Measurements from ENCODE around the gene JAG1. TPM values are rescaled to one million over a fixed set of nuclear protein-coding genes. Genes with fewer than 3 reads are reported as not detected.
"Not testable (repeated sequence)": the region's sequence is repeated elsewhere in the genome, so short reads cannot be mapped to it uniquely, and the experiment has no call there.

Gene JAG1
- total and polyA plus RNA-seq, 3 donors from 2014 or later = 17.4 to 30.6 (median 24.7) TPM

DNA sequence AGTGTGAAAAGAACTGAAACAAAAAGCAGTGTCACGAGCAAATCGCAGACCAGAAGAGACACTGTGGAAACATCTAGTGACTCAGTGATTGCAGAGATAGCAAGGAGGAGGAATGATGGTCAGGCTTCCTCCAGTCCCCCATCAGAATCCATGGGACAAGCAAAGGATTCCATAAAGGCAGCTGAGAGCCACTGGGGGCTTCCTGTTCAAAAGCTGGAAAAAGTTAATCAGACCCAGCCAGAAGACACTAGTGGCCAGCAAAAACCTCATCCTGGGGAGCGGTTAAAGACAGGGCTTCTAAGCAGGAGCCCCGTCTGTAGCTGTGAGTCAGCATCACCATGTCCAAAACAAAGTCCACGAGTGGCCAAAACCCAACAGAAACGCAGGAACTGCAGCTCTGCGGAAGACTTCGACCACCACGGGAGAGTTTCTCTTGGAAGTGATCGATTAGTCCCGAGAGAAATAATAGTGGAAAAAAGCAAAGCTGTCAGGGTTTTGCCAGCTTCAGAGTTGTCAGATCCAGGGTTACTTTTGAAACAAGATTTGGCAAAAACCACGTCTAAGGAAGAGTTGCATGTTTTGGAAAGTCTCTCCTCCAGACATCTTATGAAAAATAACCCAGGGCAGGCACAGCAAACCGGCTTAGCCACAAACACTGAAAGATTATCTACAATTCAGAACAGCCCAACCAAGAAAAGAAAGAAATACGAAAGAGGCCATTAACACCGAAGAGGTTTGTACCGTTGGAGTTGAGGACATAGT lies 51.0 kb downstream of the JAG1 start:
- H3K4me1 ChIP-seq = peaks cover 8% of the 10 kb centered on the region
- H3K9me3 ChIP-seq = no peaks in the 10 kb centered on the region
- no peaks in the 10 kb centered on the region for H3K36me3 ChIP-seq (ENCODE audit: low read depth, missing control alignments)
- peak overlapping the region; percentile 22 to 34 for H3K27ac ChIP-seq
- TF ChIP-seq, protein P1, sequence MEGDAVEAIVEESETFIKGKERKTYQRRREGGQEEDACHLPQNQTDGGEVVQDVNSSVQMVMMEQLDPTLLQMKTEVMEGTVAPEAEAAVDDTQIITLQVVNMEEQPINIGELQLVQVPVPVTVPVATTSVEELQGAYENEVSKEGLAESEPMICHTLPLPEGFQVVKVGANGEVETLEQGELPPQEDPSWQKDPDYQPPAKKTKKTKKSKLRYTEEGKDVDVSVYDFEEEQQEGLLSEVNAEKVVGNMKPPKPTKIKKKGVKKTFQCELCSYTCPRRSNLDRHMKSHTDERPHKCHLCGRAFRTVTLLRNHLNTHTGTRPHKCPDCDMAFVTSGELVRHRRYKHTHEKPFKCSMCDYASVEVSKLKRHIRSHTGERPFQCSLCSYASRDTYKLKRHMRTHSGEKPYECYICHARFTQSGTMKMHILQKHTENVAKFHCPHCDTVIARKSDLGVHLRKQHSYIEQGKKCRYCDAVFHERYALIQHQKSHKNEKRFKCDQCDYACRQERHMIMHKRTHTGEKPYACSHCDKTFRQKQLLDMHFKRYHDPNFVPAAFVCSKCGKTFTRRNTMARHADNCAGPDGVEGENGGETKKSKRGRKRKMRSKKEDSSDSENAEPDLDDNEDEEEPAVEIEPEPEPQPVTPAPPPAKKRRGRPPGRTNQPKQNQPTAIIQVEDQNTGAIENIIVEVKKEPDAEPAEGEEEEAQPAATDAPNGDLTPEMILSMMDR (IDR thresholded peaks at IDR 0.05) = no peak
- no peak for TF ChIP-seq POLR2A (IDR thresholded peaks at IDR 0.05)
- intact Hi-C loops (cut with DNase I; ENCODE audit: low total_unique reads) = no loop called here
- WGBS, 2 donors = 53 to 58% methylated on average over 16 of the region's 16 CpGs
- H3K27me3 ChIP-seq = no peaks in the 10 kb centered on the region
- peak; percentile 58 for DNase-seq
- no peak overlapping the region for H3K4me3 ChIP-seq

DNA sequence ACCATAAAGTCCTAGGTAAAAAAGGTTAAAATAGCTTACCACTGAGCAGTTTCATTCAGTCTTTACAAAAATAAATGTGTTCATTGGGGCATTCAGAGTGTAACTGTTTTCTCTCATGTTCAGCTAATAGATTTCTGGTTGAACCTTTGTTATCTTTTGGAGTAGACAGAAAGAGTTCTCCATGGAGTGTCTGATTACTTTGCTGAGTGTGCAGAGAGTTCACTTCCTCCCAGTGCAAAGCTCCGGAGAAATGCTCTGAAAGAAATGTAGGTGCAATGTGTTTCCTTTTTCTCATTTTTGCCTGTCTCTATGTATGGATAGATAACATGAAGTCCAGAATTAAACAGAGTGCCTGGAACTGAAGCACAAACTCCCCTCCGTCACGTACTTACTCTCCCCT lies 52.6 kb downstream of the JAG1 start:
- WGBS, 2 donors = 45 to 55% methylated on average over 3 of the region's 3 CpGs

DNA sequence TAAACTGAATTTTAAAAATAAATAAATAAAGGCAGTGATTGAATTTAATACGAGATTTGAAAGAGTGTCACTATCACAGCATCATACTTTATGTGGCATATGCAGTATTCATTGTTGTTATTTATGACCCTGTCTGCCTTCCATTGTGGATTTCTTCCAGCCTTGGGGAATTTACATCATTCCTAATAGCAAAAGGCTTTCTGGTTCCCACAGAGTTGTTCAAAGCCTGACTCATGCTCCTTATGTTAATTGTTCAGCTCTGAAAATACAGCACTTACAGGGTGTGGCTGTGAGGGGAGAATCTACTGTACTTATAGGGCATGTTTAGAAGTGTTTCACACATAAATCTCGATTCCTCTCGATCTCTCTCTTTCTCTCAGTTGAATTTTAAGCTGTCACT lies 54.4 kb downstream of the JAG1 start:
- Histone ChIP-seq H3K9me3 (no peaks in the 10 kb centered on the region), H3K36me3 (ENCODE audit: low read depth, missing control alignments) (no peaks in the 10 kb centered on the region), H3K27me3 (no peaks in the 10 kb centered on the region), H3K4me1 (peaks cover 5% of the 10 kb centered on the region), H3K4me3 (no peak overlapping the region), H3K27ac (no peak overlapping the region)
- no peak for TF ChIP-seq POLR2A (IDR thresholded peaks at IDR 0.05)
- TF ChIP-seq, protein P1 (IDR thresholded peaks at IDR 0.05) = no peak
- intact Hi-C loops (cut with DNase I; ENCODE audit: low total_unique reads) = no loop called here
- WGBS, 2 donors = 73 to 76% methylated on average over 3 of the region's 3 CpGs
- no peak for DNase-seq

More for the DNA sequence above, 52.6 kb downstream of the JAG1 start:
- no peak for TF ChIP-seq POLR2A (IDR thresholded peaks at IDR 0.05)
- TF ChIP-seq, protein P1 (IDR thresholded peaks at IDR 0.05) = no peak
- Histone ChIP-seq H3K4me1 (peaks cover 5% of the 10 kb centered on the region), H3K36me3 (ENCODE audit: low read depth, missing control alignments) (no peaks in the 10 kb centered on the region), H3K9me3 (no peaks in the 10 kb centered on the region), H3K4me3 (no peak overlapping the region), H3K27me3 (no peaks in the 10 kb centered on the region), H3K27ac (no peak overlapping the region)
- DNase-seq = no peak
- intact Hi-C loops (cut with DNase I; ENCODE audit: low total_unique reads) = no loop called here

DNA sequence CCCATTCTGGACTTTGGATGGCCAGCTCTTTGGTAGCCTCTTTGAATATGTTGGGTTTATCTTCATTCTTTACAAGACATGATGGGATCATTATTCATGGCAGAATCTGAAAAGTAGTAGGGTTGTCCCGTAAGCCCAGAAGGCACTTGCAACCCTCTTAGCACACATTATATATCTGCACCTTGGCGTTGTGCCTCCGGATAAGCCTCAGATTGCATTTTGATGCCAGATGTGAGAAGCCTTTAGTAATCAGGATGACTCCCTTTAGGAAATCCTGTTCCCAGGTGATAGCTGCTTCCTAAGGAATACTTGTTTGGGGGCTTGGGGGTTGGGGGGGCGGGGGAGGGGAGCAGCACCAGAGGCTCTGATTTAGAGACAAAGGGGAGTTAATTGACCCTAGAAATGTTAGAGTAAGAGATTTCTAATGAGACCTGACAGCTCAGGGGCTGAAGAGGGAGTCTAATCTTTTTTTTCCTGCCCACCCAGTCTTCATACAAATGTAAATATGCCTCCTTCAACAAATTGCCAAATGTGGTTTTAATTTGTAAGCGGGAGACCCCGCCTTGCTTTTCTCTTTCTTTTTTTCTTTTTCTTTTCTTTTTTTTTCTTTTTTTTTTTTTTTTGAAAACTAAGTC lies 55.1 kb downstream of the JAG1 start:
- H3K4me1 ChIP-seq = peaks cover 5% of the 10 kb centered on the region
- no peaks in the 10 kb centered on the region for H3K36me3 ChIP-seq (ENCODE audit: low read depth, missing control alignments)
- 83 to 86% methylated on average over 6 of the region's 6 CpGs for WGBS, 2 donors
- no peaks in the 10 kb centered on the region for H3K27me3 ChIP-seq
- no peak for DNase-seq
- no peak overlapping the region for H3K4me3 ChIP-seq
- TF ChIP-seq, protein P1 (IDR thresholded peaks at IDR 0.05) = no peak
- no peak overlapping the region for H3K27ac ChIP-seq
- no peaks in the 10 kb centered on the region for H3K9me3 ChIP-seq
- intact Hi-C loops (cut with DNase I; ENCODE audit: low total_unique reads) = no loop called here

DNA sequence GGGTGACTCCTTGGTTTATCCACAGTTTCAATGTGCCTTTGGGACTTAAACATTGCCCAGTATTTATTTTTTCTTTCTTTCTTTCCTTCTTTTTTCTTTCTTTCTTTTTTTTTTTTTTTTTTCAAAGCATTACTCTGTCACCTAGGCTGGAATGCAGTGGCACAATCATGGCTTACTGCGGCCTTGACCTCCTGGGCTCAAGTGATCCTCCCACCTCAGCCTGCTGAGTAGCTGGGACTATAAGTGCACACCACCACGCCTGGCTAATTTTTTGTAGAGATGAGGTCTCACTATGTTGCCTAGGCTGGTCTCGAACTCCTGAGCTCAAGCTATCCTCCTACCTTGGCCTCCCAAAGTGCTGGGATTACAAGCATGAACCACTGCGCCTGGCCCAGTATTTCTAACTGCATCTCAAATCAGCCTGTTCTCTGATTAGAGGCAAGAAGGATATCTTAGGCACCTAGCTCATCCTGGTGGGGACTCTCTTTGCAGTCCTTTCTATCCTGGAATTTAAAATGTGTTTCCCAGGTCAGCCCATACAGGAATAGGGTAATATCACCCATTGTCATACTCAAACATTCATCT lies 56.2 kb downstream of the JAG1 start:
- H3K36me3 ChIP-seq (ENCODE audit: low read depth, missing control alignments); H3K27me3 ChIP-seq; H3K4me3 ChIP-seq; H3K4me1 ChIP-seq; DNase-seq; intact Hi-C loops (cut with DNase I; ENCODE audit: low total_unique reads); H3K9me3 ChIP-seq; H3K27ac ChIP-seq: not testable (repeated sequence)
- WGBS, 2 donors = 85 to 88% methylated on average over 4 of the region's 4 CpGs

Data from testis (tissue), 3 donors.